Testis (tissue), 3 donors: Measurements from ENCODE around the gene ADAMTS14. TPM values are rescaled to one million over a fixed set of nuclear protein-coding genes. Genes with fewer than 3 reads are reported as not detected.

Source experiments
- DNase-seq: peaks from one replicate; pipeline ENCODE4 v3.0.0-alpha.2; 2019
- H3K27ac ChIP-seq, 2 donors: fragments of 200-600 bp; sonication (generic); one replicate each; pipeline ENCODE4 v1.5.1; 2019
- H3K27me3 ChIP-seq: fragments of 200-600 bp; sonication (generic); one replicate; pipeline ENCODE4 v1.5.1; 2019
- H3K36me3 ChIP-seq: fragments of 200-600 bp; sonication (generic); one replicate; pipeline ENCODE4 v1.5.1; 2017; ENCODE audit warnings: low read depth; ENCODE audit errors: missing control alignments
- H3K4me1 ChIP-seq: fragments of 200-600 bp; sonication (generic); one replicate; pipeline ENCODE4 v1.5.1; 2019
- H3K4me3 ChIP-seq, 2 donors: fragments of 200-600 bp; sonication (generic); one replicate each; pipeline ENCODE4 v1.5.1; 2017 to 2019
- H3K9me3 ChIP-seq: fragments of 200-600 bp; sonication (generic); one replicate; pipeline ENCODE4 v1.5.1; 2017
- CTCF ChIP-seq, 3 experiments: fragments of 450-650 bp in 2 of 3; fragments of 200-600 bp in 1 of 3; sonication (generic) in 1 of 3; IDR thresholded peaks; one replicate each; pipeline ENCODE4 v1.5.1; 2016 to 2019; ENCODE audit warnings: antibody characterized with exemption in 3 of 3, mild to moderate bottlenecking in 2 of 3, moderate library complexity in 1 of 3
- POLR2A ChIP-seq: fragments of 450-650 bp; IDR thresholded peaks from one replicate; pipeline ENCODE4 v1.6.1; 2017; ENCODE audit warnings: antibody characterized with exemption, mild to moderate bottlenecking, moderate library complexity
- WGBS, 2 donors: methylation state at CpG; one replicate each; pipeline ENCODE4 v1.1.5; 2018; 5-methylcytosine and 5-hydroxymethylcytosine counted together
- intact Hi-C: fragments of 100-400 bp; cut with DNase I; formaldehyde crosslinking; loops from one replicate; pipeline ENCODE4 v1.15.1; 2023; ENCODE audit warnings: low total_unique reads
- polyA plus RNA-seq: library from polyadenylated mRNA; stranded (reverse); fragments of 350-450 nt; fragmentation: Illumina TruSeq; extraction: RNeasy Lipid Tissue Mini Kit (QIAGEN cat#74804); gene quantifications from one replicate; pipeline ENCODE4 v1.2.3, GENCODE V29; 2014; ENCODE audit warnings: low read depth, low replicate concordance; ENCODE audit not compliant: insufficient read depth
- total RNA-seq, 2 donors: library from RNA; depleted of rRNA; stranded (reverse); fragments of >200 nt; gene quantifications; one replicate each; pipeline ENCODE4 v1.2.3, GENCODE V29; 2016

Gene ADAMTS14
- total and polyA plus RNA-seq, 3 donors from 2014 or later = 0.63 to 0.93 (median 0.90) TPM

- intact Hi-C loops = no loop called here
- WGBS, 2 donors = 94 to 95% methylated on average over 8 to 9 of the region's 9 CpGs
- no peaks in the 10 kb centered on the region for H3K9me3 ChIP-seq
- H3K36me3 ChIP-seq = no peaks in the 10 kb centered on the region
- H3K27me3 ChIP-seq = no peaks in the 10 kb centered on the region
- no peak for DNase-seq
- no peak overlapping the region for H3K27ac ChIP-seq
- TF ChIP-seq CTCF (IDR thresholded peaks at IDR 0.05) = no peak
- no peak for TF ChIP-seq POLR2A
- H3K4me1 ChIP-seq = no peaks in the 10 kb centered on the region
- no peak overlapping the region for H3K4me3 ChIP-seq
These were observed 79.0 kb downstream of the ADAMTS14 start for GRCh38 chr10:70751356-70751755.

DNA sequence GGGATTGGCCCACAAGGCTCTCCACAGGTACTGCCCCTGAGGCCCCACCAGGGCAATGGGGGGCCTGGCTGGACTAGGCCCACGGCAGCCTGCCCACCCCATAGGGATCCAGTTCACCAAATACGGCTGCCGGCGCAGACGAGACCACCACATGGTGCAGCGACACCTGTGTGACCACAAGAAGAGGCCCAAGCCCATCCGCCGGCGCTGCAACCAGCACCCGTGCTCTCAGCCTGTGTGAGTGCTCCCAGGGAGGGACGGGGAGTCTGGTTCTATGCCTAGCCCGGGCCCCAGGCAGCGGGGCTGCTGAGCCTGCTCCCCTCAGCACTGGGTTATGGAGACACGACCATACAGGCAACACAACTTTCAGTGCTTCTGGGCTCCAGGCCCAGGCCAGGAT lies 79.7 kb downstream of the ADAMTS14 start:
- intact Hi-C loops = no loop called here
- H3K27me3 ChIP-seq = no peaks in the 10 kb centered on the region
- H3K9me3 ChIP-seq = no peaks in the 10 kb centered on the region
- WGBS, 2 donors = 92 to 95% methylated on average over 7 to 14 of the region's 14 CpGs
- no peak for TF ChIP-seq CTCF (IDR thresholded peaks at IDR 0.05)
- TF ChIP-seq POLR2A = no peak
- H3K36me3 ChIP-seq = no peaks in the 10 kb centered on the region
- DNase-seq = no peak
- no peak overlapping the region for H3K4me3 ChIP-seq
- H3K4me1 ChIP-seq = no peaks in the 10 kb centered on the region
- no peak overlapping the region for H3K27ac ChIP-seq

DNA sequence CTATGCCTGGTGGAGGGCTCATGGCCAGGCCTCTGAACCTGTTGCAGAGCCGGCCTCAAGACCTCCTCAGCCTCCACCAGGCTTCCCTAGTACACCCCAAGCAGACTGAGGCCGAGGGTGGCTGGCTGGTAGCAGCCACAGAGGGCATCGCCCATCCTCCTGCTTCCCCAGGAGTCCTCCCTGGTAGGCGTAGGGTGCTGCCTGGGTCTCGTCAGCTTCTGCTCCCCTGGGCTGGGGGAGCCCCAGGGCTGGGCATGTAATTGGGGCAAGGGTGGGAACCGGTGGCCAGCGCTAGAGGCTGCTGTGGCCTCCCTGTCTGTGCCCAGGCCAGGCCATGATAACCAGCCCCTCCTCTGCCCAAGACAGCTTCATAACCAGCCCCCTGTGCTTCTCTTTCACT lies 80.3 kb downstream of the ADAMTS14 start:
- TF ChIP-seq CTCF (IDR thresholded peaks at IDR 0.05) (no peak), POLR2A (no peak)
- 84 to 87% methylated on average over 3 to 7 of the region's 7 CpGs for WGBS, 2 donors
- H3K4me1 ChIP-seq = no peaks in the 10 kb centered on the region
- H3K27ac ChIP-seq = no peak overlapping the region
- H3K27me3 ChIP-seq = no peaks in the 10 kb centered on the region
- intact Hi-C loops = no loop called here
- H3K4me3 ChIP-seq = no peak overlapping the region
- no peaks in the 10 kb centered on the region for H3K9me3 ChIP-seq
- H3K36me3 ChIP-seq = no peaks in the 10 kb centered on the region
- DNase-seq = no peak

GRCh38 chr10:70753026-70753663 lies 80.8 kb downstream of the ADAMTS14 start:
- Histone ChIP-seq H3K4me3 (no peak overlapping the region), H3K27me3 (no peaks in the 10 kb centered on the region), H3K4me1 (no peaks in the 10 kb centered on the region), H3K9me3 (no peaks in the 10 kb centered on the region), H3K27ac (no peak overlapping the region), H3K36me3 (no peaks in the 10 kb centered on the region)
- no peak for DNase-seq
- no peak for TF ChIP-seq CTCF (IDR thresholded peaks at IDR 0.05)
- TF ChIP-seq POLR2A = no peak
- WGBS, 2 donors = 88 to 89% methylated on average over 10 of the region's 10 CpGs
- intact Hi-C loops = no loop called here
